ENCODE data around the gene STAC.
"Not testable (repeated sequence)": the region's sequence is repeated elsewhere in the genome, so short reads cannot be mapped to it uniquely, and the experiment has no call there.

Gene STAC

GRCh38 chr3:36557708-36558421 is 177.6 kb downstream of the STAC start:
- TF ChIP-seq, protein P1, sequence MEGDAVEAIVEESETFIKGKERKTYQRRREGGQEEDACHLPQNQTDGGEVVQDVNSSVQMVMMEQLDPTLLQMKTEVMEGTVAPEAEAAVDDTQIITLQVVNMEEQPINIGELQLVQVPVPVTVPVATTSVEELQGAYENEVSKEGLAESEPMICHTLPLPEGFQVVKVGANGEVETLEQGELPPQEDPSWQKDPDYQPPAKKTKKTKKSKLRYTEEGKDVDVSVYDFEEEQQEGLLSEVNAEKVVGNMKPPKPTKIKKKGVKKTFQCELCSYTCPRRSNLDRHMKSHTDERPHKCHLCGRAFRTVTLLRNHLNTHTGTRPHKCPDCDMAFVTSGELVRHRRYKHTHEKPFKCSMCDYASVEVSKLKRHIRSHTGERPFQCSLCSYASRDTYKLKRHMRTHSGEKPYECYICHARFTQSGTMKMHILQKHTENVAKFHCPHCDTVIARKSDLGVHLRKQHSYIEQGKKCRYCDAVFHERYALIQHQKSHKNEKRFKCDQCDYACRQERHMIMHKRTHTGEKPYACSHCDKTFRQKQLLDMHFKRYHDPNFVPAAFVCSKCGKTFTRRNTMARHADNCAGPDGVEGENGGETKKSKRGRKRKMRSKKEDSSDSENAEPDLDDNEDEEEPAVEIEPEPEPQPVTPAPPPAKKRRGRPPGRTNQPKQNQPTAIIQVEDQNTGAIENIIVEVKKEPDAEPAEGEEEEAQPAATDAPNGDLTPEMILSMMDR (conservative IDR thresholded peaks at IDR 0.05): no peak
- no peak for TF ChIP-seq ZFX (IDR thresholded peaks at IDR 0.05)
- no peak overlapping the region for H3K27ac ChIP-seq

DNA sequence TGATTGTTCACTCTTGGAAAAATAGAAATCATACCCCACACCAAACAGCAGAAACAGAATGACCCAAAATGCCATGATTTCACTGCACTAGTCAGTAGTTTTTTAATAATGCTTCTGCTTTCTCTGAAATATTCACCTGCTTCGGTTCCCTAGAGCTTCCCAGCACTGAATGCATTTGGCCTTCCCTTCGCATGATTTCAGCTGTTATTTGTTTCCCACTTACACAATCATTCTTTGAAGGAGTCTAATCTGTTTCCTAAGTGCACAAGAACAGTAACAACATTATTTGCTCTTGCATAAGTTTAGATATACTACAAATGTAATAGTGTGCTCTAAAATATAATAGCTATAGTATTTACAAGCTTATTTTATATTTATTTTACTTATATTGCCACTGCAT is 178.7 kb downstream of the STAC start:
- TF ChIP-seq ZFX (IDR thresholded peaks at IDR 0.05): no peak
- TF ChIP-seq, protein P1 (conservative IDR thresholded peaks at IDR 0.05): no peak
- H3K27ac ChIP-seq: no peak overlapping the region

- TF ChIP-seq, protein P1 (conservative IDR thresholded peaks at IDR 0.05): no peak
- TF ChIP-seq ZFX (IDR thresholded peaks at IDR 0.05): no peak
- H3K27ac ChIP-seq: no peak overlapping the region
Measured at GRCh38 chr3:36560685-36561084, 180.4 kb downstream of the STAC start.

DNA sequence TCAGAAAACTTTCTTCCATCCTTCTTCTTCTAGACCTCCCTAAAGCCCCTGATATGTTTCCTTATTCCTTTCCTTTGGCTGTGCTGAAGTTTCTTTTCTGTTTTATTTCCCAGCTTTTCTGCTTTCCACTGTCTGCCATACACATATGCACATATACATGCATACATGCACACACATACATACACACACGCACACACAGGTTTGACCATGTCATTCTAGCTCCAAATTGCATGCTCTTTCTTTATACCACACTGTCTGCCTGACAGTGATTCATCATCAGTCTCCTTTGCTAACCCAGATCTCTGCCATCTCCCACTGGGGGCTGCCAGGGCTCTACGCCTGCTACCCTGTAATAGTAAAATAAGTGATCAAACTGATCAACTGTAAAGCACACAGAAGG is 181.3 kb downstream of the STAC start:
- H3K27ac ChIP-seq: no peak overlapping the region
- no peak for TF ChIP-seq ZFX (IDR thresholded peaks at IDR 0.05)
- TF ChIP-seq, protein P1 (conservative IDR thresholded peaks at IDR 0.05): no peak

DNA sequence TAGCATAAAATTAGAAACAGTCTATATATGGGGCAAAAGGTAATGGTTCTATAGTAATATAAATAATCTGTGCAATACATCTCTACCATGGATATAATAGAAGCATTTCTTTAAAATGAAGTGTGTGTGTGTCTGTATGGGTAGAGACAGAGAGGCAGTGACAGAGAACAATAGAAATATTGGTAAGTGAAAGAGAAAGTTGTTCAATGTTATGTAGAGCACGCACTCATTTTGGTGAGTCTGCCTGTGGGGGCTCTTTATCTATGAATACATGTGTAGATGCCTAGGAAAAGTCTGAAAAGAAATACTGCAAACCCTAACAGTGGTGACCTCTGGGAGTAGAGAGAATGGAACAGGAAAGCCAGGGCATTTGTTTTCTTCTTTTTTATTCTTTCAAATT is 182.6 kb downstream of the STAC start:
- no peak overlapping the region for H3K27ac ChIP-seq
- TF ChIP-seq, protein P1 (conservative IDR thresholded peaks at IDR 0.05): no peak
- TF ChIP-seq ZFX (IDR thresholded peaks at IDR 0.05): no peak

DNA sequence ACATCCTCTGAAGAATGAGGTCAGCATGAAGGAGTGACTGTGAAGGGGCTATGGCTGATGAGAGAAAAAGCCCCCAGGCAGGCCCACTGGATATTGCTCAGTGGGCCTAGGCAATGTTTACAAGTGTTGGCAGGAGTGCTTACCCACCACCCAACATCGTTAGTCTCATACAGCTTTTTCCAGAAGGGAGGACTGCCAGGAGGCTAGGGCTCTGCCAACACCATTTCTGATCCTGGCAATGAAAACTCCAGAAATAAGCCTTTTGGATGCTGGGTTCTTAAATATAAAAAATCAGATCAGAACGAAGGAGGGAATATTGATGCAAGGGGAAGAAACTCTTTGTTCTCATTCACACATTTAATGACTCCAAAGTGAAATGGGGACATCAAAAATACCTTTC is 194.9 kb downstream of the STAC start:
- TF ChIP-seq, protein P1 (conservative IDR thresholded peaks at IDR 0.05): no peak
- no peak for TF ChIP-seq ZFX (IDR thresholded peaks at IDR 0.05)
- no peak overlapping the region for H3K27ac ChIP-seq

- H3K27ac ChIP-seq: not testable (repeated sequence)
Measured at GRCh38 chr3:36578418-36578817, 198.1 kb downstream of the STAC start.

DNA sequence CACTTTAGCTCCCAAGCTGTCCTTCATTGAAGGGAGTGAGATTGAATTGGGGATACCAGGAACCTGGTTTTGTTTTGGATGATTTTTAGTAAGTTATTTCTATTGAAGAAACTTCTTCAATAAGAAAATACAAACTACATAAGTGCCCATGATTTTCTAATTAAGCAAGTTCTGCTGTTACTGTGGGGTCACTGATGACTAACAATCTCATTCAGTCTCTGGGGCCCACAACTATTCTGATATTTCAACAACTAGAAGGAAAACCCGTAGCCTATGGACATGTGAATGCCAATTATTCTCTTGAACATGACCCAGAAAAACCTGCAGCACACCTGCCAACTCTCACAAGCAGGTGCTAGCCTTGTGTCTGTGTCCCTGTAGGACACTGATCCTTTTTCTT is 199.4 kb downstream of the STAC start:
- no peak for TF ChIP-seq ZFX (IDR thresholded peaks at IDR 0.05)
- TF ChIP-seq, protein P1 (conservative IDR thresholded peaks at IDR 0.05): no peak

More for the DNA sequence above, 199.4 kb downstream of the STAC start:
- no peak overlapping the region for H3K27ac ChIP-seq
